LoVo (cell line): Measurements from ENCODE around the gene LDLR.

Experiments used
- DNase-seq: peaks from one replicate; pipeline ENCODE4 v3.0.0-alpha.2; 2016; ENCODE audit warnings: low spot score

LDLR gene

GRCh38 chr19:11089254-11090013, at the start of gene LDLR:
TSS of gene LDLR (plus strand) at chr19:11089463. CDS start at chr19:11089549, 86 bp downstream.
- peak; percentile 93 for DNase-seq

DNA sequence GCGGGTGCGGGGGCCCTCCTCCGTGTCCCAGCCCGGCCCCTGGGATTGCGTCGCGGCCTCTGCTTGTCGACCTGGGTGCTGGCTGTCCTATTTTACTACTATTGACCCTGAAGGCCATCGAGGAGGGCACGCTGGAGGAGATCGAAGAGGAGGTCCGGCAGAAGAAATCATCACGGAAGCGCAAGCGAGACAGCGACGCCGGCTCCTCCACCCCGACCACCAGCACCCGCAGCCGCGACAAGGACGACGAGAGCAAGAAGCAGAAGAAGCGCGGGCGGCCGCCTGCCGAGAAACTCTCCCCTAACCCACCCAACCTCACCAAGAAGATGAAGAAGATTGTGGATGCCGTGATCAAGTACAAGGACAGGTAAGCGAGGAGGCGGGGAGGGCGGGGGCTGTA, 48.1 kb upstream of the LDLR start:
- no peak for DNase-seq

- no peak for DNase-seq
Measured at GRCh38 chr19:11041966-11042627, 47.2 kb upstream of the LDLR start.

DNA sequence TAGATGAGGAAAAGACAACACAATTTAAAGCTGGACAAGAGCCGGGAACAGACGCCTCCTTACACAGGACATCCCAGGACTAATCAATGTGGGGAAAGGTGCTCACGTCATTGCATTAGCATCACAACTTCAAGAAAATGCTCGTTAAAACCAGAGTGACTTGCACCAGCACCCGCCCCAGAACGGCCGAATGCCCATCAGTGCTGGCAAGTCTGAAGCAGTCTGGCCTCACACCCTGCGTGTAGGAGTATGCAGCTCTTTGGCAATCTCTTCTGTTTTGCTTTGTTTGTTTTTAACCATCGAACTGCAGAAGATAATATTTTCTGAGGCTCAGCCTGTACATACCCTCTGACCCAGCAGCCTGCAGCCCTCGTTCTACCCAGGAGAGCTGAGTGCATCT, 44.8 kb upstream of the LDLR start:
- no peak for DNase-seq

- no peak for DNase-seq
Measured at GRCh38 chr19:11045536-11045935, 43.7 kb upstream of the LDLR start.

DNA sequence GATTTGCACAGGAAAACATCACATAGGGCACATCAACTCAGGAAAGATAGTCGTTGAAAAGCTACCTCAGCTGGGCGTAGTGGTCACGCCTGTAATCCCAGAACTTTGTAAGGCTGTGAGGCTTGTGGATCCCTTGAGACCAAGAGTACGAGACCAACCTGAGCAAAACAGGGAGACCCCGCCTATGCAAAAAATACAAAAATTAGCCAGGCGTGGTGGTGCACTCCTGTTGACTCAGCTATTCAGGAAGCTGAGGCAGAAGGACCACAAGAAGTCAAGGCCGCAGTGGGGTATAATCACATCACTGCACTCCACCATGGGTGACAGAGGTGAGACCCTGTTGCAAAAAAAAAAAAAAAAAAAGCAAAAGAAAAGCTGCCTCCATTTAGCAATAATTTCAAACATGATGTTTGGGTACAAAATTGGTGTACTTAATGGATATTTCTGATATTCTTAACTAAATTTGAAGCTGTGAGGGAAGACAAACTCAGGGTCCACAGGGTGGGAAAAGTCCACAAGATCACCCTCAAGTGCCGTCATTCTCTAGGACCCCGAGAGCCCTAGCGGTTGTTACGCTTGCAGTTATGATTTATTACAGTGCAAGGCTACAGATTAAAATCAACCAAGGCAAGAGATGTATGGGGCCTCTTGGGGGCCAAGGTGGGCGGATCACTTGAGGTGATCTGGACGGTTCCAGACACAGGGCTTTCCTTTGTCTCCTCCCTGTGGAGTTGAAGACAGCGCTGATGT, 42.5 kb upstream of the LDLR start:
- DNase-seq, result no peak

- DNase-seq, result no peak
Measured at GRCh38 chr19:11047866-11048265, 41.4 kb upstream of the LDLR start.

GRCh38 chr19:11050323-11051114, 38.7 kb upstream of the LDLR start:
- no peak for DNase-seq

DNA sequence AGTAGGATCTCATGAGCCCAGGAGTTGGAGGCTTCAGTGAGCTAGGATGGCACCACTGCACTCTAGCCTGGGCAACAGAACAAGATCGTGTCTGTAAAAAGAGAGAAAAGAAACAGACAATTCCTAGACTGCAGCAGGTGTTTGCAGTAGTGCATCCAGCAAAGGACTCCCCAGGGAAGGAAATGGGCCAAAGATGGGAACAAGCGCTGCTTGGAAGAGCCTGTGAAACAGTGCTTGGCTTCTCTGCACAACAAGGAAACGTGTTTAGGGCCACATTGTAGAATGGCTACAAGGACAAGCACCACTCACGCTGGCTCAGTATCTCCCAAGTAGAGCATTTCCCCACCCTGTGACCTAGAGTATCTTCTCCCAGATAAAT, 35.5 kb upstream of the LDLR start:
- no peak for DNase-seq

GRCh38 chr19:11054200-11054599, 35.1 kb upstream of the LDLR start:
- DNase-seq, result no peak

DNA sequence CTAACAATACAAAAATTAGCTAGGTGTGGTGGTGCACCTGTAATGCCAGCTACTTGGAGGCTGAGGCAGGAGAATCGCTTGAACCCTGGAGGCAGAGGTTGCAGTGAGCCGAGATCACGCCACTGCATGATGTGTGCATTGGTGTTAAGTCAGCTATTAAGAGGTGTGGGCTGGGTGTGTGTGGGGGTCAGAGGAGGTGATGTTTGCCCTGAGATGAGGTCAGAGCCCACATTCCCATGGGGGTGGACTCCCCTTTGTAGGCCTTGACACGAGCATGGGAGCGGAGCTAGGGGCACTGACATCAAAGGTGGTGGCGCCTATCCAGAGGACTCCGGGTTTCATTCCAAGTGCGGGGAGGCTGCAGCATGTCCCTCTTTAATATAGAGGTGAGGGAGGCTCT, 34.6 kb upstream of the LDLR start:
- no peak for DNase-seq

- no peak for DNase-seq
Measured at GRCh38 chr19:11058246-11059030, 30.8 kb upstream of the LDLR start.

DNA sequence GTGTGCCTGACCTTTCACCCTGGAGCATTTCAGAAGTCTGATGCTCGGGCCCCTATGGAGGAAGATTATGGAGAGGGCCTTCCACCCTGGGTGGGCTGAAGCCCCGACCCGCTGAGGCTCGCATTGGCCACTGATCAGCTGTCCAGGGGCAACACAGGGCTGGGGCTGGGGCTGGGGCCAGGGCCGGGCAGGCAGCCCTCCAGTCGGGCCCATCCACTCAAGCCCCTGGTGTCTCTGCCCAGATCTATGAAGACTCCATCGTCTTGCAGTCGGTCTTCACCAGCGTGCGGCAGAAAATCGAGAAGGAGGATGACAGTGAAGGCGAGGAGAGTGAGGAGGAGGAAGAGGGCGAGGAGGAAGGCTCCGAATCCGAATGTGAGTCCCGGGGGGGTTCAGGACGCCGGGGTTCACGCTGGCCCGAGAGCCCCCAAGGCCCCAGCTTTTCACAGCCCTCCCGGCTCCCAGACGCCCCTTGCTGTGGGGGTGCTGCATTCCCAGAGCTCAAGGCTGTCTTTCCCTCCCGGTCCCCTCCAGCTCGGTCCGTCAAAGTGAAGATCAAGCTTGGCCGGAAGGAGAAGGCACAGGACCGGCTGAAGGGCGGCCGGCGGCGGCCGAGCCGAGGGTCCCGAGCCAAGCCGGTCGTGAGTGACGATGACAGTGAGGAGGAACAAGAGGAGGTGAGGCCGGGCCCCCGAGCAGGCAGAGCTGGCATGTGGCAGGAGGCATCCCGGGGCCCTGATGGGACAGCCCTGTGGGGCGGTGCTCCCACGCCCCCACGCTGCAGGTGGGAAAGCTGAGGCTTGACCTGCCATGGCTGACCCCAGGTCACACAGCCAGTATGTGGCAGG, 29.5 kb upstream of the LDLR start:
- no peak for DNase-seq

- no peak for DNase-seq
Measured at GRCh38 chr19:11061952-11062351, 27.3 kb upstream of the LDLR start.

- no peak for DNase-seq
Measured at GRCh38 chr19:11063434-11063833, 25.8 kb upstream of the LDLR start.

DNA sequence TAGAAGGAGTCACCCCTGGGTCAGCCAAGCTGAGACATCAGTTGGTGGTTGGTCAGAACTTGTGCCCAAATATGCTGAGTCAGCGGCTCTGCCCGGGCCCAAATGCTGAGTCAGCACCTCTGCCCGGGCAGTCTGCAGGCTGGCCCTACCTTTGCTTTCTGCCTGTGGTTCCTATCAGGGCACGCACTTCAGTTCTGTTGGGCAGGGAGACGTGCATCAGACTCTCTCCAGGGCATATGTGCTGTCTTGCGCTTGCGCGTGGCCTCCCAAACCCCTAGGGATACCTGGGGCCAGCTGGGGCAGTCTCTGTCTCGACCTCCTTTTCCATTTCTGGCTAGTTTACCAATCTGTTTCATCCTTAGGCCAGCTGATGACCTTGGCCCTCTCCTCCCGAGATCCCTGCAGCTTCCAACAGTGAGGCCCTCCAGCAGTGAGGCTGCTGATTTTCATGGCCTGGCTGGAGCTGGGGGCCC, 24.4 kb upstream of the LDLR start:
- no peak for DNase-seq

GRCh38 chr19:11066326-11066725, 22.9 kb upstream of the LDLR start:
- DNase-seq, result no peak

DNA sequence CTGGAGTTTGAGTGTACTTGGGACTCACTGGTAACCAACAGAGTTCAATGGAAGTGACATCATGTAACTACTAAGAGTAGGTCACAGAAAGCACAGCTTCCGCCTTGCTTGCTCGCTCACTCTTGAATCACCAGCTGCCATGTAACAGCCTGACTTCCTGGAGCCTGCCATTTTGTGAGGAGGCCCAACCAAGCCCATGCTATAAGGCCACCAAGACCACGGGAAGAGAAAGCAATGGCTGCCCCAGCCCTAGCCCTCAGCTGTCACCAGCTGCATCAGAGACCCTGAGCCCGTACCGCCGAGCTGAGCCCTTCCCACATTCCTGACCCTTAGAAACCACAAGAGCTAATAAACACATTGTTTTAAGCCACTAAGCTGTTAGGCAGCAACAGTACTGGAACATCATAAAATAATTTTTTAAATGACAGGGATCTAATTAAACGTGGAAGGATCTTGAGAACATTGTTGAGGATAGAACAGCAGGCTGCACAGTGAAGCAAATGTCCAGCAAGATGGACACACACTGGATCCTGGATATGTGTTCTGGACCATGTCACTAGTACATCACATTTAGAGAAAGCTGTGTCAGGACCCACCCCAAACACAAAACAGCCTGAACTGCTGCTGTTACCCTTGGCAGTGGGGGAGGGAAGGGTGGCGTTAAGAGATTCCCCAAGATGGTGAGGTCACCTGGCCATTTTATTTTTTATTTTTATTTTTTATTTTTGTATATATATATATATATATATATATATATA, 21.7 kb upstream of the LDLR start:
- peak; percentile 27 for DNase-seq

DNA sequence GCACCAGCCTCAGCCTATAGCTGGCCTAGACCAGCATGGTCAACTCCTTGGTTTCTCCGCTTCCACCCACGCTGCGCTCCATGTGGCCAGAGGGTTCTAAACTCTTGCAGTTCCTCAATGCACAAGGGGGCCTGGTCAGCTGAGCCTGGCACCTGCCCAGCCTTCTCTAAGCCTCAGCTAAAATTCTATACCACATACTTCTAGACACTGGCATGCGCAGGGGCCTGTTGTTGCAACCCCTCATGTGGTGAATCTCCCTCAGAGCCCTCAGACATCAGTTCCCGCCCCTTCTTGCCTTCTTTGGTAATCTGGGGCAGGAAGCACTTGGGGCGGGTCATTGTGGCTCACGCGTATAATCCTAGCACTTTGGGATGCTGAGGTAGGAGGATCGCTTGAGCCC, 19.7 kb upstream of the LDLR start:
- no peak for DNase-seq

DNA sequence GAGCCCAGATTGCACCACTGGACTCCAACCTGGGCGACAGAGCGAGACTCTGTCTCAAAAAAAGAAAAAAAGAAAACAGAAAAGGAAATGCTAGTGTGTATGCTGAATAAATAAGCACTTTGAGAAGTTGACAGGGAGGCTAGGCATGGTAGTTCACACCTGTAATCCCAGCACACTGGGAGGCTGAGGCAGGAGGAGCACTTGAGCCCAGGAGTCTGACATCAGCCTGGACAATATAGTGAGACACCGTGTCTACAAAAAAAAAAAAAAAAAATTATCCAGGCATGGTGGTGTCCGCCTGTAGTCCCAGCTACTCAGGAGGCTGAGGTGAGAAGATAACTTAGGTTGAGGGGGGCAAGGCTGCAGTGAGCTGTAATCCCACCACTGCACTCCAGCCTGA, 19.1 kb upstream of the LDLR start:
- DNase-seq, result no peak
